Fibroblast of skin of left quadriceps (primary cell): ENCODE results near the gene DTX1.

Experiments
- DNase-seq, 2 experiments: peaks; one replicate each; pipeline ENCODE4 v3.0.0-alpha.2; 2013; ENCODE audit warnings: low read depth in 2 of 2

DTX1 gene

DNA sequence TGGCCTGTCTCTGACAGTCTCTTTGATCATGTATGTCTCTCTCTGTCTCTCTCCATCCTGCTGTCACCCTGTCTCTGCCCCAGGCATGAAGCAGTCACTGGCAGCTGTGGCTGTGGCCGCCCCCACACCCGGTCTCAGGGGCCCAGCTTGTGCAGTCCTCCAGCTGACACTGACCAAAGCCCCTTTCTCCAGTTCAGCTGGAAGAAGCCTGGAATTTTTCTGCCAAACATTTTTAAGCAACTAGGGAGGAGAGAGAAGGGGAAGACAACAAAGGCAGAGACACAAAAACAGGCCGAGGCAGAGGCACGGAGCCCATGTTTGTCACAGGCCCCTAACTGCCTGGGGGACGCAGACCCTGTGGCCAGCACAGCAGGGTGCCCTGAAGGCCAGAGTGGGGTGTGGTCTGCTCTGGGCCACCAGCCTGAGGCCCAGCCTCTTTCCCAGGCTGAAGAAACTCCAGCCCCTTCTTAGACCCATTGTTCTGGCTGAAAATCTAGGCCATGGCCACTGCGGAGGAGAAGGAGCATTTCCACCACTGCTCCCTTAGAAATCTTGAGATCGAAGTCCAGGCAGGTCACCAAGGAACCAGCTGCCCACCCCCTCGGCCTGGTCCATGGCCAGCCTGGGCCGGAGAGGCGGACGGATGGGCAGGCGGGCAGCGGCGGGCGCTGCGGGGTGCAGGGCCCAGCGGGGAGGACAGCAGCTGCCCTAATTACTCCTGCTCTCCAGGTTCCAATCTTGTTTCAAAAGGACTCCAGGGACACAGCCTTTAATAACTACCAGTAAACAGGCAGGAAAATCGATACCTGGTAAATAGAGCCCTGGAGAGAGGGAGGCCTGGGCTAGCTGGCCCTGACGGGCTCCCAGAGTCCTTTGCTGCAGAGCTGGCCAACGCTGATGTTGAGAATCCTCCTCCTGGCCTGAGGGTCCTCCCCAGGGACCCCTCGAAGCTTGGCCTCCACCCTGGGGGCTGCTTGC lies 14.9 kb downstream of the DTX1 start:
- no peak for DNase-seq

DNA sequence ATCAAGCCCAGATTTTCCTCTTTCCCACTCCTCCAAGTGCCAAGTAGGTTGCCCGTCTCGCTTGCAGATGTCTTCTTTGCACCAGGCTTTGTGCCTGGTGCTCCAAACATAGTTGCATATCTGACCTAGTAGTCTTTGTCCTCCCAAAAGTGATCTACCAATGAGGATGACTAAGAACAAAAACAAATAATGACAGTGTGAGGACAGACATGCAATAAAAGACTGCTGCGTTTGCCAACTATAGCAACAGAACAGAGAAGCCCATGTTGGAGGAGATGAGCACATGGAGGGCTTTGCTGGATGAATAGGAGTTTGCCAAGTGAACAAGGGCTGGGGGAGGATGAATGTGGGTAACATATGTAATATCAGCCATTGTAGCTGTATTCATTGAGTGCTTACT lies 15.6 kb downstream of the DTX1 start:
- DNase-seq = no peak

DNA sequence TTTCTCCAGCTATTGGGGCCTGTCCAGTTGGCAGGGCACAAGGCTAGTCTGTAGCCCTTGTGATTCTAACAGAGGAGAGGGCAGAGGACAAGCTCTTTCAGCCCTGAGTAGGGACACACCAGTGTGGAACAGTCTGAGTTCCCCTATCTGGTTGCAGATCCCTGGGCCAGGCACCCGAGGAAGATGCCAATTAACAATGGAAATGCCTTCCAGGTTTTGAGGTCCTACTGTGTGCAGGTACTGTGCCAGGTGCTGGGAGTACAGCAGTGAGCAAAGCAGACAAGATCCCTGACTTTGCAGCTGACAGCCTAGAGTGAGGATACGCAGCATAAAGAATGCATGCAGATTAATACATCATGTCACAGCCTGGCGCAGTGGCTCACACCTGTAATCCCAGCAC lies 17.1 kb downstream of the DTX1 start:
- DNase-seq = no peak

DNA sequence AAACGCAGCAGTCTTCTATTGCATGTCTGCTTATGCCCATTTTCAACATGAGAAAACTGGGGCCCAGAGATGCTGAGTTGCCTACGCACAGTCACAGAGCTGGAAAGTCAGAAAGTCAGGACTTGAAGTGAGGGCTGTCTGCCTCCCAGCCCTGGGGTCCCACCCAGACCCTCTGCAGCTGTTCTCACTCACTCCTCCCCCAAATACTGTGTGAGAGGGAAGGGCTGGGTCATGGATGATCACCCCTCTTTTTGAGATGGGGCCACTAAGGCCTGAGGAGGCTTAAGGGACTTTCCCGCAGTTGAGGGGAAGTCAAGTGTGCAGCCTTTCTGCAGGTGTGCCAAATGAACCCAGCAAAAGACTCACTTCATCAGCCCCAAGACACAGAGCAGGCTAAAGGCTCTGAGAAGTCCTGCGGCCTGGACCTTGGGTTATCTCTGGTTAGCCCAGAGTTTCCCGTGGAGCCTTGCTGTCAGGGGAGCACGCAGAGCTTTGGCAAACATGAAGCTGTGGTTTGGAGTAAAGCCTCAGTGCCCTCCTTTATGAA lies 18.7 kb downstream of the DTX1 start:
- no peak for DNase-seq

DNA sequence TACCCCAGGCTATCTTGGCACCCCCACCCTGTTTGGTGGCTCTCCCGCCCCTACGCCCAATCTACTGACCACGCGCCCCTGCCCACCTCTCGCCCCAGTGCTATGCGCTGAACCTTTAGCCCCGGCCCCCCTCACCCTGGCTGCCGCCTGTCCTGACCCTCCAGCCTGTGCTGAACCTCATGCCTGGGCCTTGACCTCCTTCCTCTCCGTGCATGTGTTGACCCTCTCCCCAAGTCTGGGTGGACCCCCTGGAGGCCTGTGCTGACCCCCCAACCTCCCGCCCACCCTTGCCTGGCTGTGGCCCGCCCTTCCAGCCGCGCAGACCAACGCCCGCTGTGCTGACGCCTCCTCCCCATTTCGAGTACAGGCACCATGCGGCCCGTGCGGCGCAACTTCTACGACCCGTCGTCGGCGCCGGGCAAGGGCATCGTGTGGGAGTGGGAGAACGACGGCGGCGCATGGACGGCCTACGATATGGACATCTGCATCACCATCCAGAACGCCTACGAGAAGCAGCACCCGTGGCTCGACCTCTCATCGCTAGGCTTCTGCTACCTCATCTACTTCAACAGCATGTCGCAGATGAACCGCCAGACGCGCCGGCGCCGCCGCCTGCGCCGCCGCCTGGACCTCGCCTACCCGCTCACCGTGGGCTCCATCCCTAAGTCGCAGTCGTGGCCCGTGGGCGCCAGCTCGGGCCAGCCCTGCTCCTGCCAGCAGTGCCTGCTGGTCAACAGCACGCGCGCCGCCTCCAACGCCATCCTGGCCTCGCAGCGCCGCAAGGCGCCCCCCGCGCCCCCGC lies 20.7 kb downstream of the DTX1 start:
- DNase-seq = no peak

DNA sequence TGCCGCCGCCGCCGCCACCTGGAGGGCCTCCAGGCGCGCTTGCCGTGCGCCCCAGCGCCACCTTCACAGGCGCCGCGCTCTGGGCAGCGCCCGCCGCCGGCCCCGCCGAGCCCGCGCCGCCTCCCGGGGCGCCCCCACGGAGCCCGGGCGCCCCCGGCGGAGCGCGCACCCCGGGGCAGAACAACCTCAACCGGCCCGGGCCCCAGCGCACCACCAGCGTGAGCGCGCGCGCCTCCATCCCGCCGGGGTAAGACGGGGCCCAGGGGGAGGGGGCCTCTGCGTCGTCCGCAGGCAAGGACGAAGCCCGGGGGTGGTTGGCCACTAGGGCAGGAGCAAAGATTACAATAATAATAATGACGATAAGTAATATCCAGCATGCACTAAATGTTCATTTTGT lies 21.3 kb downstream of the DTX1 start:
- DNase-seq = no peak

DNA sequence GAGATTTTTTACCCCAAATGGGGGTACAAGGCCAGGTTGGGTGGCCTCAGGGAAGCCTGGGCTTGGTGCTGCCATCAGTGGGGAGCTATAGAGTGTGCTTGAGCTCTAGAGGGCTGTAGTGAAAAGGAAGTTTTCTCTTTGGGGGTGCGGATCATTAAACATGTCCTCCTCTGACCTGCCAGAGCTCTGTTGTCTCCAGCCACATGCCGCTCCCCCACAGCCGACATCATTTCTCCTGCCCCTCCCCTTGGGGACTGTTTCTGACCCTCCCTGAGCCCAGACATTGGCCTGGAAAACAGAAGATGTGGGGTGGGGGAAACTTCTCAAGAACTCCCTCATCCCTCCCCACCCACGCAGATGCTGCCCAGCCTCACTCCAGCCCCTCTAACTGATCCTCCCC lies 25.3 kb downstream of the DTX1 start:
- DNase-seq = no peak

DNA sequence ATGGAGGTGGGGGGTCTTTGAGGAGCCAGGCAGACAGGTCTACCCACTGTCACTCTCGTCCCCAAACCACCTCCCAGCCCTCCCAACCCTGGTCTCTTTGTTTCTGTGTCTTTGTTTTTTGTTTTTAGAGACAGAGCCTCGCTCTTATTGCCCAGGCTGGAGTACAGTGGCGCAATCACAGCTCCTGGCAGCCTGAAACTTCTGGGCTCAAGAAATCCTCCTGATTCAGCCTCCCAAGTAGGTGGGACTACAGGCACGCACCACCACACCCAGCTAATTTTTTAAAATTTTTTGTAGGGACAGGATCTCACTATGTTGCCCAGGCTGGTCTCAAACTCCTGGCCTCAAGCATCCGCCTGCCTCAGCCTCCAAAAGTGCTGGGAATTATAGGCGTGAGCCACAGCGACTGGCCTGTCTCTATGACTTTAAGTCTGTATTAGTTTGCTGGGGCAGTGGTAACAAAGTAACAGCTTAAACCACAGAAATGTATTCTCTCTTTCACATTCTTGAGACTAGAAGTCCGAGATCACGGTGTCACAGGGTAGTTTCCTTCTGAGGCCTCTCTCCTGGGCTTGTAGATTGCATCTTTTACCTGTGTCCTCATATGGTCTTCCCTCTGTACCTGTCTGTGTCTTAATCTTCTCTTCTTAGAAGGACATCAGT lies 26.1 kb downstream of the DTX1 start:
- DNase-seq = no peak

DNA sequence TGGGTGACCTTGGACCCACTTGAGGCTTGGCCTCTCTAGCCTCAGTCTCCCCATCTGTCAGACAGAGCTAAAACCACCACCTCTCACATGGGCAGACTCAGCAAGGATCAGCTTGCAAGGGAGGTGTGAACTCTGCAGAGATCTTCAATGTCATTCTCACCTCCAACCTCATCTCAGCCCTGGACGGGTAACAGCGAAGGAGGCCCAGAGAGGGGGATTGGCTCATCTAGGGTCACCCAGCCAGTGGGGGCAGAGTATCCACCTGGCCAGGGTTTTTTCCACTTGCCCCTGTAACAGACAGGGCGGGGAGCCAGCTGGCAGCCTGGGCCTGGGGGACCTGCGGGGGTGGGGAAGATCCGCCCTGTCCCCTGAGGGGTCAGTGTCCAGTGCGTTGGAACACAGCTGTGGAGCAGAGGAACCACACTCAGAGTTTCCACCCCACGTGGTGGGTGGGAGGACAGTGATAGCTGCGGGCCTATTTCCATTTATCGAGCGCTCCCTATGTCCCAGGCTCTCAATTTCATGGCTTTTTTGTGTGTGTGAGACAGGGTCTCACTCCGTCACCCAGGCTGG lies 27.4 kb downstream of the DTX1 start:
- no peak for DNase-seq

DNA sequence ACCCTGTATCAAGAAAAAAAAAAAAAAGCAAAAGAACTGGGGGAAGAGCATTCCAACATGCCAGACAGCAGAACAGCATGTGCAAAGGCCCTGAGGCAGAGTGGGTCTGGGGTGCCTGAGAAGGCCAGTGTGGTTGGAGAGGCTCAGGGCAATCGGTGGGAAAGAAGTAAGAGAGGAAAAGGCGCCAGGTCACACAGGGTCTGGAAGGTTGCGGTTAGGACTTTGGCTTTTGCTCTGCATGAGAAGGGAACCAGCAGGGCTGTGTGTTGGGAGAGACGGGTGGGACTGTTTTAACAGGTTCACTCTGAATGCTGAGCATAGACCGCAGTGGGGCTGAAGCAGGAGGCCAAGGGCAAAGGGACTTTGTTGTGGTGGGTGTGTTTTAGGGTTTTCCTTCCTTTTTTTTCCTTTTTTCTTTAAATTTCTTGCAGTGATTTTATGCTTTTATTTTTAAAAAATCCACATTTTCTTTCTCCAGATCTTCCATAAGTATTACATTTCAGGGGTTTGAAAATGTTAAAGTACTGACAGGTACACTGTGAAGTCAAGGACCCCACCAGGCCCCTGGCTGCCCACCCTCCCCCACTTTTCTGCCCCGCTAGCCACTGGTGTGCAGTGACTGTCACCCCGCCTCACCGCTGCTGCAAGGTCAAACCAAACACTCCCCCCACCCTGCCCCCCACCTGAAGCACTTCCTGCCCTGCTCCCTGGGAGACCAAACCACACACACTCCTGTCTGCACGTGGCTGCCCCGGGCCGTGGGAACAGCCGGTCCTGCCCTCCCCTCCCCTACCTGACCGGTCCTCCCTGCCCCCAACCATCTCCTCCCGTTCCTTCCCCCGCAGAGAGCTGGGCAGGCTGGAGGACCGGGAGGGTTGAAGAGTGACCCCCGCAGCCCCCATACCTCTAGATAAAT lies 30.0 kb downstream of the DTX1 start:
- no peak for DNase-seq

DNA sequence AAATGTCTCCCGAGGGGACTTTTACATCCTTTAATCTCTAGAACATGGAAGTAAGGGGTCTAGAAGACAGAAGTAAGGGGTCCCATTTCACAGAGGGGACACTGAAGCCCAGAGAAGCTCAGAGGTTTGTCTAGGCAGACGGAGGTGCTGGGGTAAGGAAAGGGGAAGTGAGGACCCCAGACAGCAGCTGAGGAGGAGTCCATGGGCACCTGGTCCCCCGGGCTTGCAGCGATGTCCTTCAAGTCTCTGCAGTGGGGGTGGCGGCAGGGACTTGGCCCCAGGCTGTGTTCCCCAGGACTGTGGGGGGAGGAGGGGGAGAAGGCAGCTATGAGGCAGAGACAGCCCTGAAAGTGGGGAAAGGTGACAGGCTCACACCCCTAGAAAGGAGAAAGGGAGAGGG lies 30.7 kb downstream of the DTX1 start:
- no peak for DNase-seq

DNA sequence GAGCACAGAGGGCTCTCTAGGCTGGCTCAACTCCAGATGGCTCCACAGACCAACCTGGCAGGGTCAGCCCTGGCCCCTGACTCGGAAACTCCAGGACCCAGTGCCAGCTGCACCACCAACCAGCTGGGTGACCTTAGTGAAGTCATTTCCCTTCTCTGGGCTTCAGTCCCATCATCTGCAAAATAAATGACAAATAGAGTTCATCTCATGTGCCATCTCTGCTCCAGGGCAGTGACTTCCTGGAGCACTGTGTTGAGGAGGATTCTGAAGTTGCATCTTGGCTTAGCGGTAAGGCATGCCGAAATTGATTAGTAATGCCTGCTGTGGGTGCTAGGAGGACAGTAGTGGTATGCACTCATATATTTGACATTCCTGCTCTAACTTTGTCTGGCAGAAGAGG lies 31.5 kb downstream of the DTX1 start:
- DNase-seq = no peak

DNA sequence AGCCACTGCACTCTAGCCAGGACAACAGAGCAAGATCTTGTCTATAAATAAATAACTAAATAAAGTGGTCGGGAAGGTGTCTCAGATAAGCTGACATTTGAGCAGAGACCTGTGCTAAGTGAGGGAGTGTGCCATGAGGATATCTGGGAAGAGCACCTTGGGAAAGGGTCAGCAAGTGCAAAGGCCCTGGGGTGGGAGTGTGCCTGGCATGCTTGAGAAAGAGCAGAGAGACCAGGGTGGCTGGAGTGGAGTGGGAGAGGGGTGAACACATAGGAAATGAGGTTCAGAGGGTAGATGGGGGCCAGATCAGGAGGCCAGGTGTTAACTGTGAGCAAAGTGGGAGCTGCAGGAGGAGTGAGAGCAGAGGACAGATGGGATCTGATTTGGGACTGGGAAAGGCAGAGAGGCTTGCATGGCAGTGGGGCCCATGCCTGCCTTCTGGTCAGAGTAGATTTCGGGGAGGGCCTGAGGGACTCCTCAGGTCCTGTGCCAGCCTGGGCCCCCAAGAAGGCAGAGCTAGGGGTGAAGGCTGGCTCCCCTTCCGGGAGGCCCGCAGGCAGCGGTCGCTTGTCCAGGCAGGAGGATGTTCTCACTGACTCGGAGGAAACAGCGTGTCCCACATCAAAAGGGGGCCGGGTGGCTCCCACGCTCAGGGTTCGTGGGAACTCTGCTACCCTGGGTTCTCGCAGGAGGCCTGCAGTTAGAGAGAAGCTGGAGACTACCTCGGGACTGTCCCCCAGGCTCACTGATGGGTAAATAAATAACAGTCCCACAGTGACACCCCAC lies 32.6 kb downstream of the DTX1 start:
- no peak for DNase-seq

DNA sequence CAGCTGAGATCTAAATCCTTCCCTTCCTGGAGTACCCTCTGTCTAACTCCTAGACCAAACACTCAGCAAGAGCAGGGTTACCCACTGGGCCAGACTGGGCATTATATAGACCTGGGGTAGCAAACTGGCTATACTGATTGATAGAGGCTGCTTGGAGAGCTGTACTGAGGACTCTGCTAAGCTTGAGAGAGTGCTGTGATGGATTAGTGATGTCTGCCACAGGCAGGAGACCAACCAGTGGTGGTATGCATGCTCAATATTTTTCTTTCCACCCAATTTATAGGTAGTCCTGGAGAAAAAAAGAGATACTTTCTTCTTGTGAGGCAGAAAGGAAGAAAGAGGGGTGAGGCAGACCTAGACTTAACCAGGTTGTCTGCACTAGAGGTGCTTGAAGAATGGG lies 33.3 kb downstream of the DTX1 start:
- DNase-seq = no peak

DNA sequence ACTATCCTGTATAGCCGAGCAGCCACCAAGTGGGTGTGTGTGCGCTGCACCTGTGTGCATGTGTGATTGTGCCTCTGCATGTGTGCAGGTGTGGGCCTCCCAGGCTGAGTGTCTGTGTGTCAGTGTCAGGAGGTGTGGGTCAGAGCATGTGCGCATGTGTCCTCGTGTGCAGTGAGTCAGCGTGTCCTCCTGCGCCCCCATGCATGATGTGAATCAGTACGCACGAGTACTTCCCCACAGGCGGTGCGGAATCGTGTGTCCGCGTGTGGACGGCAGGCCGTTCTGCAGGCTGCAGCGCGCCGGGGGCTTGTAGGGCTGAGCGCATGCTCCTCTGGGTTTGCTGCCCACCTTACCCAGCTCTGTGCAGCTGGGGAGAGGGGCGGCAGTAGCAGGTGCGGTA lies 34.2 kb downstream of the DTX1 start:
- no peak for DNase-seq

DNA sequence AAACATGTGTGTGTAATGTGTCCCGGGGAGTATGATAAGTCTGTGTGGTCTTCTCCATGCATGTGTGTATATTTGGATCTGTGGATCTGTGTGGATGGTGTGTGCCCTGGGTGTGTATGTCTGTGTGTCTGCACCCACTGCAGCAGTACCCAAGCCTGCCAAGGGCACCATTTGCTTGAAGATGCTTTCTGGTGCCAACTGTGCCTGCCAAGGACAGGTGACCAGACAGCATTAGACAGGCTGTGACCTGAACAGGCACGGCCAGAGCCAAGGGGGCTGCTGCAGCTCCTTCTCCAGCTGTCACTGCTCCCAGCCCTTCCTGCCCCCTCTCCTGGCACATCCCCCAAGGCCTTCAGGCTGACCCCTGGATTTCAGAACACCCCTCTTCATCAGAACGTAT lies 35.0 kb downstream of the DTX1 start:
- DNase-seq = no peak

DNA sequence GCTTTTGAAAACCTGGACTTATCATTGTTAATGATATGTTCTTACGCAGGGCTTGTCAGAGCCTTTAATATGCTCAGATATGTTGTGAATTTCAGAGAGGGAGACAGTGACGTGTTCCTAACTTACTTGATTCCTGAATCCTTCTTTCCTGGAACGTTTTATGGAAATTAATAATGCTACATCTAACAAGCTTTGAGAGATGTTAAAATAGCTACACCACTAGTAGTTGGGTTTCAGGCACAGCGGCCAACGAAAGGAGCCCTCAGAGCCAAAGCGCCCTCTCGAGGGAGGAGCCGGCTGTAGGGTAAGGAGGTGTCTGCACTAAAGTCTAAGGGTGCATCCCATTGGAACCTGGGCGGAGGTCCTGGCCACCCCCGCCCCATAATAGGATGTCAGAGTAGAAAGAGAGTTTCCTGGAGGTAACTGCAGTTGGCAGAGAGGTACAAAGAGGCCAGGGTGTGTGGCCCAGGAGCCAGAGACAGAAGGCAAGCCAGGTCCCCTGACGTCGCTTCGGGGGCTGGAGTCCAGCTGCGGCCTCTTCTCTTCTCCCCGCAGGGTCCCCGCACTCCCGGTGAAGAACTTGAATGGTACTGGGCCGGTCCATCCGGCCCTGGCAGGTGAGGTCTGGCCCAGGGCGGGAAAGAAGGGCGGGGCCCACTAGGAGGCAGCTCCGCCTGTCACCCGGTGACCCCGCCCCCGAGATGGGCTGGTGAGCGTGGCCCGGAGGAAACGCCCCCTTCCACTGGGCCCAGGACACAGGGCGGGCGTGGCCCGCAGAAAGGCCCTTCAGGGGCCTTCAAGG lies 36.3 kb downstream of the DTX1 start:
- DNase-seq = no peak

DNA sequence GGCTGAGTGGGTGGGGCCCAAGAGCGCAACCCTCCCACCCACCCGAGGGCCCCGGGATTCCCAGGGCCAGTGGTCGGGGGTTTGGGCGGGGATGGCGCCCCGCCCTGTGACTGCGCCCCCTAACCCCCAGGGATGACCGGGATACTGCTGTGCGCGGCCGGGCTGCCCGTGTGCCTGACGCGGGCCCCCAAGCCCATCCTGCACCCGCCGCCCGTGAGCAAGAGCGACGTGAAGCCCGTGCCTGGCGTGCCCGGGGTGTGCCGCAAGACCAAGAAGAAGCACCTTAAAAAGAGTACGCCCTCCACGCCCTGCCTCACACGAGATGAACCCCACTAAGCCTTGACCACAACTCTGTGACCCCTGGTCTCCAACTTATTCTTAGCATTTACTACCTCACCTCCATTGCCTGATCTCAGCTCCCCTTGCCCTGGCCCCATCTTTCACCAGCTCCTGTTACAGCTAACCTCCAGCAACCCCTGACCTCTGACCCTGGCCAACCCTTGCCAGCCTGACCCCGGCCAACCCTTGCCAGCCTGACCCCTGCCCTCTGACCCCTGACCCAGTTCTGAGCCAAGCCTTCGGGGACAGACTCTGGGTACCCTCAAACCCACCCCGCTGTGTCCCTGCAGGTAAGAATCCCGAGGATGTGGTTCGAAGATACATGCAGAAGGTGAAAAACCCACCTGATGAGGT lies 37.0 kb downstream of the DTX1 start:
- DNase-seq = no peak
